Mucosa of rectum (tissue), 2 donors: ENCODE results near the gene AGPAT4.

Source experiments
- H3K27ac ChIP-seq, 2 donors: one replicate each; pipeline ENCODE4 v1.7.0; 2013; ENCODE audit warnings: inconsistent platforms in 2 of 2, low read depth in 2 of 2, low read length in 2 of 2
- H3K27me3 ChIP-seq, 2 donors: one replicate each; pipeline ENCODE4 v1.7.0; 2013; ENCODE audit warnings: low read length in 2 of 2; ENCODE audit not compliant: control insufficient read depth in 2 of 2, insufficient read depth in 2 of 2
- H3K36me3 ChIP-seq, 2 donors: one replicate each; pipeline ENCODE4 v1.7.0; 2013; ENCODE audit warnings: low read length in 2 of 2; ENCODE audit not compliant: control insufficient read depth in 2 of 2, insufficient read depth in 2 of 2
- H3K4me1 ChIP-seq, 2 donors: one replicate each; pipeline ENCODE4 v1.7.0; 2013; ENCODE audit warnings: low read length in 2 of 2, mild to moderate bottlenecking in 1 of 2; ENCODE audit not compliant: control insufficient read depth in 2 of 2, insufficient read depth in 2 of 2
- H3K4me3 ChIP-seq, 2 donors: one replicate each; pipeline ENCODE4 v1.7.0; 2013; ENCODE audit warnings: low read length in 2 of 2
- H3K9ac ChIP-seq, 2 donors: one replicate each; pipeline ENCODE4 v1.7.0; 2013; ENCODE audit warnings: low read length in 2 of 2, low read depth in 1 of 2, mild to moderate bottlenecking in 1 of 2
- H3K9me3 ChIP-seq, 2 donors: one replicate each; pipeline ENCODE4 v1.7.0; 2013; ENCODE audit warnings: low read length in 2 of 2; ENCODE audit not compliant: control insufficient read depth in 2 of 2
- donor health status: healthy.
- donor health status: Normal muscosa, but diverticular disease.

The AGPAT4 gene

GRCh38 chr6:161270116-161270515 is 3.7 kb downstream of the AGPAT4 start:
- no peak overlapping the region for H3K4me3 ChIP-seq
- H3K9me3 ChIP-seq = no peaks in the 10 kb centered on the region
- H3K27me3 ChIP-seq = no peaks in the 10 kb centered on the region
- no peak overlapping the region for H3K9ac ChIP-seq
- peaks cover 0 to 25% of the 10 kb centered on the region in 2 donors for H3K4me1 ChIP-seq
- no peaks in the 10 kb centered on the region for H3K36me3 ChIP-seq
- no peak overlapping the region for H3K27ac ChIP-seq

GRCh38 chr6:161269310-161269709 is 4.6 kb downstream of the AGPAT4 start:
- Histone ChIP-seq H3K27ac (no peak overlapping the region), H3K36me3 (no peaks in the 10 kb centered on the region), H3K9me3 (no peaks in the 10 kb centered on the region), H3K27me3 (no peaks in the 10 kb centered on the region), H3K4me3 (no peak overlapping the region), H3K9ac (no peak overlapping the region), H3K4me1 (peaks cover 0 to 22% of the 10 kb centered on the region in 2 donors)

- peaks cover 0 to 19% of the 10 kb centered on the region in 2 donors for H3K4me1 ChIP-seq
- H3K36me3 ChIP-seq = no peaks in the 10 kb centered on the region
- H3K27ac ChIP-seq = no peak overlapping the region
- H3K4me3 ChIP-seq = no peak overlapping the region
- H3K9ac ChIP-seq = no peak overlapping the region
- H3K9me3 ChIP-seq = no peaks in the 10 kb centered on the region
- H3K27me3 ChIP-seq = no peaks in the 10 kb centered on the region
Measured at GRCh38 chr6:161268531-161269210, 5.2 kb downstream of the AGPAT4 start.

GRCh38 chr6:161266513-161267230 is 7.2 kb downstream of the AGPAT4 start:
- Histone ChIP-seq H3K36me3 (no peaks in the 10 kb centered on the region), H3K4me1 (peaks cover 0 to 7% of the 10 kb centered on the region in 2 donors), H3K27me3 (no peaks in the 10 kb centered on the region), H3K27ac (no peak overlapping the region), H3K9ac (no peak overlapping the region), H3K9me3 (no peaks in the 10 kb centered on the region), H3K4me3 (no peak overlapping the region)

- no peak overlapping the region for H3K27ac ChIP-seq
- no peak overlapping the region for H3K9ac ChIP-seq
- peaks cover 0 to under 1% of the 10 kb centered on the region in 2 donors for H3K4me1 ChIP-seq
- no peaks in the 10 kb centered on the region for H3K9me3 ChIP-seq
- no peaks in the 10 kb centered on the region for H3K27me3 ChIP-seq
- H3K36me3 ChIP-seq = no peaks in the 10 kb centered on the region
- no peak overlapping the region for H3K4me3 ChIP-seq
Measured at GRCh38 chr6:161265975-161266374, 7.9 kb downstream of the AGPAT4 start.

- Histone ChIP-seq H3K9me3 (no peaks in the 10 kb centered on the region), H3K9ac (no peak overlapping the region), H3K27me3 (no peaks in the 10 kb centered on the region), H3K4me3 (no peak overlapping the region), H3K4me1 (no peaks in the 10 kb centered on the region), H3K27ac (no peak overlapping the region), H3K36me3 (no peaks in the 10 kb centered on the region)
Measured at GRCh38 chr6:161265554-161265953, 8.3 kb downstream of the AGPAT4 start.

- no peaks in the 10 kb centered on the region for H3K36me3 ChIP-seq
- no peak overlapping the region for H3K9ac ChIP-seq
- H3K4me1 ChIP-seq = no peaks in the 10 kb centered on the region
- no peaks in the 10 kb centered on the region for H3K9me3 ChIP-seq
- no peaks in the 10 kb centered on the region for H3K27me3 ChIP-seq
- H3K27ac ChIP-seq = no peak overlapping the region
- H3K4me3 ChIP-seq = no peak overlapping the region
Measured at GRCh38 chr6:161264181-161264580, 9.7 kb downstream of the AGPAT4 start.

GRCh38 chr6:161261816-161262215 is 12.0 kb downstream of the AGPAT4 start:
- no peaks in the 10 kb centered on the region for H3K36me3 ChIP-seq
- no peaks in the 10 kb centered on the region for H3K27me3 ChIP-seq
- no peak overlapping the region for H3K9ac ChIP-seq
- no peak overlapping the region for H3K4me3 ChIP-seq
- no peaks in the 10 kb centered on the region for H3K4me1 ChIP-seq
- H3K9me3 ChIP-seq = no peaks in the 10 kb centered on the region
- no peak overlapping the region for H3K27ac ChIP-seq

GRCh38 chr6:161261325-161261724 is 12.5 kb downstream of the AGPAT4 start:
- H3K4me3 ChIP-seq = no peak overlapping the region
- no peaks in the 10 kb centered on the region for H3K4me1 ChIP-seq
- H3K27ac ChIP-seq = no peak overlapping the region
- H3K27me3 ChIP-seq = no peaks in the 10 kb centered on the region
- no peak overlapping the region for H3K9ac ChIP-seq
- no peaks in the 10 kb centered on the region for H3K36me3 ChIP-seq
- H3K9me3 ChIP-seq = no peaks in the 10 kb centered on the region

GRCh38 chr6:161259302-161259701 is 14.6 kb downstream of the AGPAT4 start:
- H3K27ac ChIP-seq = no peak overlapping the region

More at GRCh38 chr6:161259302-161259701, 14.6 kb downstream of the AGPAT4 start:
- H3K4me3 ChIP-seq = no peak overlapping the region
- H3K9ac ChIP-seq = no peak overlapping the region
- no peaks in the 10 kb centered on the region for H3K27me3 ChIP-seq
- no peaks in the 10 kb centered on the region for H3K9me3 ChIP-seq
- no peaks in the 10 kb centered on the region for H3K36me3 ChIP-seq
- H3K4me1 ChIP-seq = no peaks in the 10 kb centered on the region
